ENCODE data around the gene RRP7A.
"Not testable (repeated sequence)": the region's sequence is repeated elsewhere in the genome, so short reads cannot be mapped to it uniquely, and the experiment has no call there.

Gene RRP7A

DNA sequence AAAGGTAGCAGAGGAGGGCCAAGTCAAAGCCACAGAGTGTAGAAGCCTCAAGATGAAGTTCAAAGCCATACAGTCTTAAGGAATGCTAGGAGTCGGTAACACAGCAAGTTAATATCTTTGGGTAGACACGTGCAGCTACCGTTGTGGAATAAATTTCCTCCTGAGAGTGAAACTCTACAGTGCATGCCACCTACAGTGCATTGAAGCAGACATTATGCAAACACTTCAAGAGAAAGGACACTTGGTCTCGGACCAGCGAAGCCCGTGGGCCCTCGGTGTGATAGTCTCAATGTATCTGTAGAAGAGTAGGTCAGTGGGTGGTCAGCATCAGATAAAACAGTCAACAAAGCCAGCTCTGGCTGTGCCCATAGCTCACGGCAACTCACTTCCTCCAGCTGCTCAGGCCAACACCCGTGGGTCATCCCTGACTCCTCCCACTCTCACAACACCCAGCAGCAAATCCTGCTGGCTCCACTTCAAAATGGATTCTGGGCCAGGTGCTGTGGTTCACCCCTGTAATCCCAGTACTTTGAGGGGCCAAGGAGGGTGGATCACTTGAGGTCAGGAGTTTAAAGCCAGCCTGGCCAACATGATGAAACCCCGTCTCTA is 24.0 kb downstream of the RRP7A start:
- not testable (repeated sequence) for DNase-seq (ENCODE audit: low spot score)

DNA sequence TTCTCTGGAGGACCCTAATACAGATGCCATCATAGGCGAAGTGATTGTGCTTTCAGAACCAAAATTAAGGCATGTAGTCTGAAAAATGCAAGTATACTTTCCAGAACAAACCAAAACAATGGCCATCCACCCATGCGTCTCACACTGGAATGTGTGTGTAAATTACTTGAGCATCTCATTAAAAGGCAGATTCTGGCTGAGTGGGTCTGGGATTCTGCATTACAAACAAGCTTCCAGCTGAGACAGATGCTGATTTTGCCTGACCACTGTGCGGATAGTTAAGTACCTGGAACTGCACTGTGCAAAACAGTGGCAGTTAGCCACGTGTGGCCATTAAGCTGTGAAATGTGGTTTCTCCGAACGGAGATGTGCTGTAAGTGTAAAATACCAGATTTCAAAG is 26.2 kb downstream of the RRP7A start:
- no peak for DNase-seq (ENCODE audit: low spot score)

DNA sequence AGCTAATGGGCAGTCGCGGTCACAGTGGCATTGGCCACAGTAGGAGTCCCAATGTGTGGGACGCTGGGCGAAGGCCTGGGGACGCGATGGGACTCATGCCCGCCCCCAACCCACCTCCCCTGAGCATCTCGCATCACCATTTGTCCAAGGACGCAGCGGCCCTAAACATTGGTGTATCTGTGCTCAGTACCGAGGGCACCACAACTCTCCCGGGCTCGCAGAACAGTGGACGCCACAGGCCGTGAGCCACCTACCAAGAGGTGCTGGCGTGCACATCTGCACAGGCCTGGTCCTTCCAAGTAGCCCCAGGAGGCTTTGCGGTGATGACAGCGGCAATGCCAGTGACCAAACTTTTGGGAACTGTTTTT is 27.3 kb downstream of the RRP7A start:
- no peak for DNase-seq (ENCODE audit: low spot score)

DNA sequence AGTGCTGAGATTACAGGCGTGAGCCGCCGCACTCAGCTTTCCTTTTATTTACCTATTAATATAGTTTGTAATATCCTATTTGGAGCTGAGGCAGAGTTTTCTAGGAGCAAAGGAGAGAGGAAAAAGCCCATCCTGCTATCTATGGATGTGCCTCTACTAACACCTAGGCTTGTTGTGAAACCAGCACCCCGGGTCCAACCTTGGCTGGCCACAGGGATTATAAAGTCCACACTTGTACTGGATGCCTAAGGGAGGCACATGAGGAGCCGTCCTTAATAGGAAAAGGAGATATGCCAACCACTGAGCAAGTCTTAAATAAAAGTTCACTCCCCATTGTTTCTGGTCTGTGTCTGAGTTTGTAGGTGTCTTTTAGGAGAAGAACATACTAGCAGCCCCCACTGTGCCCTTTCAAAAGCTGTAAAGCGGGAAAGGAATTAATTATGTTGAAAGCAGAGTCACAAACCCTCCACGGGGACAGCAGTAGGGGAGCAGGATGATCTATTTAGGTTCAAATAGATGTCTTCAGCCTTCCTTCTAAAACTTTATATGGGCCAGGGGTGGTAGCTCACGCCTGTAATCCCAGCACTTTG is 29.3 kb downstream of the RRP7A start:
- DNase-seq (ENCODE audit: low spot score) = no peak

DNA sequence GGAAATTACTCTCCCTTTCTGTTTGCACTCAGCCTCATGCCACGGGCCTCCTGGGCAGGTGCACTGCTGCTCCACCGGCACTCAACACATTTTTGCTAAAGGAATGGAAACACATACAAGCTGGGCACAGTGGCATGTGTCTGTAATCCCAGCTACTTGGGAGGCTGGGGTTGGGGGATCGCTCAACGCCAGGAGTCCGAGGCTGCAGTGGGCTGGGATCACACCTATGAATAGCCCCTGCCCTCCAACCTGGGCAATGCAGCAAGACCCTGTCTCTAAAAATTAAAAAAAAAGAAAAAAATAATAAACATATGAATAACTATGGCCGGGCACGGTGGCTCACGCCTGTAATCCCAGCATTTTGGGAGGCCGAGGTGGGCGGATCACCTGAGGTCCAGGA is 30.6 kb downstream of the RRP7A start:
- no peak for DNase-seq (ENCODE audit: low spot score)

DNA sequence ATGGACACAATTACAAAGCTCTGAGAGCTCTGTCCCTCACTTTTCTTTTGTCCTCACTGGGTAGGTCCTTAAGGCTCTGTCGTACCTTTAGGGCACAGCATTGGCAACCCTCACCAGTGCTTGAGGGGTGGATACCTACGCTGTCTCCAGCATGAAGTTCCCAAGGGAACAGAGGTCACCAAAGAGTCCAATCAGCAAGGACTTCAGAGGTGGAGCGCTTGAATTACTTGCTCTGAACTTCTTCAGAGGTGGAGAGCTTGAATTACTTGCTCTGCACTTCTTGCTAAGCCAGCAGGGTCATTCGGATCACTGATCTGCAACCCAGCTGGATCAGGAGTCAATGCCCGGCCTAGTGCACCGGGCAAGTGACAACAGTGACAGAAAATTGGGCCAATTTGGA is 35.1 kb downstream of the RRP7A start:
- no peak for DNase-seq (ENCODE audit: low spot score)

DNA sequence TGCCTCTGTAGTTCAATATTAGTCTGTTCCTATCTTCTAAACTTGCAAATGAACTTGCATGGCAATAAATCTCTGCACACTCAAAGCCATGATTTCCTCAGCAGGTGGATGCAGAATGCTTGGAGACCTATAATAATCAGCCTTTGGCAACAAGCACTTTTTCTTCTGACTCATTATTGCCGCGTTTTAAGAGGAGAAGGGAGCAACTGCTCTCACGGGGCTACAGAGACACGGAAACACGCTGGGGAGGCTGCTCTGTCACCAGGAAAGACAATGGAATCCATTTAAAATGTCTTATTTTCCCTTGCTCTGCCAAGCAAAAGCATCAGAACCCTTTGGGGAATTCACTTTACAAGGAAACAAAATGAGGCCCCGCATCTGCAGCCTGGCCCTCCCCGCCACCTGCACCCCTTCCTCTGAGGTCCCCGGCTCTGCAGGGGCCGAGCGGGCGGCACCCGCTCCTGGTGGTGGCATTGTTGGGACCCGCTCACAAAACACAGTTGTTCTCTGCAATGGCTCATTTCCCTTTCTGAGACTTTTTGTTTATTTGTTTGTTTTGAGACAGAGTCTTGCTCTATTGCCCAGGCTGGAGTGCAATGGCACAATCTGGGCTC is 35.9 kb downstream of the RRP7A start:
- DNase-seq (ENCODE audit: low spot score) = not testable (repeated sequence)

DNA sequence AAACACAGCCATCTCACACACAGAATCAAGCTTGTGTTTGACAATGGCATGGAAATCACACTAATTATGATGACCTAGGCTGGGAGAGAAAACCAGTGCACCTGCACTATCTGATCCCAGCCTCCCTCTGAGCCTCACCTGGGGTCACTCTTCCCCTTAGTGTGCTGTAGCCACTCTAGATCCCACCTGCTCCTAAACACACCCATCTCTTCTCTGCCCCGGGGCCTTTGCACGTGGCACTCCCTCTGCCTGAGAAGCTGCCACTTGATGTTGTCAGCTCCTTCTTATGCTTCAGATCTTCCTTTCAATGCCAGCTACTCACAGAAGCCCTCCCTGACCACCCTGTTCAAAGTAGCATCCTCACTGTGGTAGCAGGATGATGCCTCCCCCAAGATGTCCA is 44.5 kb downstream of the RRP7A start:
- DNase-seq (ENCODE audit: low spot score) = no peak

DNA sequence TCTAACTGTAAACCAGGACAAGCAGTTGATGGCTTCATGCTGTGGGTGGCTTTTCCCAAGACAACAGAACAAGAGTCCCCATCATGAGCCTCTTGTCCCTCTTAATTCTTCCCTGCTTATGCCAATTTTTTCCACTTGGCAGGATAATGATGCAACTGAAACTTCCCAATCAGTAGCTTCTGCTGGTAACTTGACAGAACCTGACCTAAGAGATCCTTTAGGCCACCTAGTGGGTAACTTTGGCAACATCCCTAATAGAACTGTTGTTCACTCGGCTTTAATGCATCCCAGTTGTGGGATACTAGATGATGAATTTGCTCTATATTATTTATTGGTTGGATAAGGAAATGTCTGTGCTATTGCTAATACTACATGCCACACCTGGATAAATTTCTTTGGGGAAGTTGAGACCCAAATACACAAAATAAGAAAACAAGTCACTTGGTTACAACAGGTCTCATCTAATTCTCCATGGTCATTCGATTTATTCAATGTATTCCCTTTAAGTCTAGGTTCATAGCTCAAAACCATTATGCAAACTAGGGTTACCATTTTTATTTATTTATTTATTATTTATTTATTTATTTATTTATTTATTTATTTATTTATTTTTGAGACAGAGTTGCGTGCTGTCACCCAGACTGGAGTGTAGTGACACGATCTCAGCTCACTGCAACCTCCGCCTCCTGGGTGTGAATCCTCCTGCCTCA is 46.0 kb downstream of the RRP7A start:
- DNase-seq (ENCODE audit: low spot score) = peak; percentile 66

DNA sequence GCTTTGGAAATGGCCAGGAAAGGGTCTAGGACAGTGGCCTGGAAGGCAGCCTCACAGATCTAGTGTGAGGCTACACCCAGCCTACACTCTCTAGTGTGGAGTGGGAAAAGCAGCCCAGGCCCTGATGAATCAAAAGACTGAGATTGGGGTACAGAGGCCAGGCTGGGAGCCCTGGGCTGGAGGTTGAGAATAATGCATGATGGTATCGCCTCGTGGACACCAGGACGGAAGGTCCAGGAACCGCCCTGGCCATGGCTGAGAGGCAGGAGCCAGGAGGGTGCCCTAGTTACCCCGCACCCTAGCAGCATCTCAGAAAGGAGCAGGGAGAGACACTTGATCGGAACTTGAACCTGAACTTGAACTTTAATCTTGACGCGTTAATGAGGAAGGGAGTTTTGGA is 46.9 kb downstream of the RRP7A start:
- no peak for DNase-seq (ENCODE audit: low spot score)

DNA sequence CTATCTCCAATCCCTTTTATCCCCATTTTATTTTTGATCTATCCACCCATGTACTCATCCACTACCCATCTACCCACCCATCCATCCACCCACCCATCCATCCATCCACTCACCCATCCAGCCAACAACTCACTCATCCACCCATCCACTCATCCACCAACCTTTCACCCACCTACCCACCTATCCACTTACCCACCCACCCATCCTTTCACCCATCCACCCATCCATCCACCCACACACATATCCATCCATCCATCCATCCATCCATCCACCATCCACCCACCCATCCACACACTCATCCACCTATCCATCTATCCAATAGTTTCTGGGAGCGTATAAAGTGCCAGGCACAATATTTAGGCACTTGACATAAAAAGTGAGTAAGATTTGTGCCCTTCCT is 48.2 kb downstream of the RRP7A start:
- no peak for DNase-seq (ENCODE audit: low spot score)

DNA sequence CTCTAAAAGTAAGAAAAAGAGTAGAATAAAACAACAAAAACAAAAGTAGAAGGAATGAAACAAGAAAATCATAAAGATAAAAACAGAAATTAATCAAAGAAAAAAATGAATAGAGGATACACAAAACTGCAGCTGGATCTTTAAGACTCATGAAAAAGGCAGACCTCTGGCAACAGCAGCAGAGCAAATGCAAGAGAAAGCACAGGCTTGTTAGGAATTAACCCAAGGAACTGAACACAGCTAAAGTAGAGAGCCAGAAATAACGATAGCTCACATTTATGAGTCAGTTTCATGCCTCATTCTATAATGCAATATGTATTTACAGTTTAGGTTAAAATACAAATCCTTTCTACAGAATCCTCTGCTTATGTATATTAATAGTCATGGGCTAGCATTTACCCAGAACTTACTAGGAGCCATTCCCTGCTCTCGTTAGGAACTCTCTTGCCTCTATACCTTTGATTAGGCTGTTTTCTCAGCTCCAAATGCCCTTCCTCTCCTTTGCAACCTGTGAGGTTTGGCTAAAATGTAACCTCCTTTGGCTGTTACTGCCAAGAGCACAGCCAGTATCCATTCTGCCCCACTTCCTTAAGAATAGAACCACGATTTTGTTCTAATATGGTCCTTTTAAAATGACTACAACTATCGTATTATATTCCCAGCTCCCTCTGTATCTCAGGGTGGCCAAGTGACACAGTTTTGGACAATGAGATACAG is 49.1 kb downstream of the RRP7A start:
- no peak for DNase-seq (ENCODE audit: low spot score)

DNA sequence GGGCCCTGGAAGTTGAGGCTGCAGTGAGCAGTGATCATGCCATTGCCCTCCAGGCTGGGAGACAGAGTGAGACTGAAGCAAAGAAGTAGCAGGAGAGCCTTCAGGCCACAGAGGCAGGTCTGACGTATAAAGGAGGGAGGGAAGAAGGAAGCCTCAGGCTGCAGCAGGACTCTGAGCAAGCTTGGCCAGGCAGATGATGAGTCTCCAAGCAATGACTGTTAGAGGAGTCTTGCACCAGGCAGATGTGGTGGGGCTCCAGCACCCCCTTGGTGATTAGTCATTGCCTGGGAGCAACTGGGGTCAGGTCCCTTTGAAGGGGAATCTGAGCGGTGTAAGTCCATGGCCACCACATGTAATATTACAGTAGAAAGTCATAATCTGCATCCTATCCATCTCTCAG is 50.8 kb downstream of the RRP7A start:
- DNase-seq (ENCODE audit: low spot score) = no peak

DNA sequence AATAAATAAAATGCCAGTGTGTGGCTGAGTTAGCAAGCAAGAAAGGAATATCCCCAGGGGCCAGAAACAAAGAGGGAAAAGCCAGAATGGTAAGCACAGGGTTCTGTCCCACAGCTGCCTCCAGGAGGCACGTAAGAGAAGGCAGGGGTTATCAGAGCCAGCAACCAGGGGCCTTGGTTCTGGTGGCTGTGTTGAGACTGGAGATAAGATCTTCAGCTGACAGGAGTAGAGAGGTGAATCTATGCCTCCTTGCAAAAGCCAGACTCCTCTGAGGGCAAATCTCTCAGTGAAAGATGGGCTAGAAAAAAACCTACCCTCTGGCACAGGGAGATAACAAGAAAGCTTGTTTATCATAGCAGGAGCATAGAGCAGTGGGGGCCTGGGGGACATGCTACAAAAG is 57.6 kb downstream of the RRP7A start:
- DNase-seq (ENCODE audit: low spot score) = no peak

DNA sequence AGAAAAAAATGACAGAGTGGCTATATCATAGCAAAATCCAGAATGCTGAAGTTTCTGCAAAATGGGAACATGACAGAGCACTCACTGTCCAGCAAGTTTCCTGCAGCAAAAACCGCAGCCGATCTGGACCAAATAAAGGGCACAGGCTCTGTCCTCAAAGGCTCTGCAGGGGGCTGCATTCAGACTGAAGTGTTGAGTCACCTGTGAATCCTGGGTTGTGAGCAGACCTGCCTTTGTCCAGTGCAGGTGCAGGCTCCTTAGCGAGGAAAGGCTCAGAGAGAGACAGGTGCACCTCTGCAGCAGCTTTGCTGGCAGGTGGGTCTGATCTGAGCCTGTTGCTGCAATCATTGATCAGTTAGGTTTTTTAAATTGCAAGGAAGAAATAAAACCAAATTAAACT is 58.1 kb downstream of the RRP7A start:
- no peak for DNase-seq (ENCODE audit: low spot score)
